H1 (cell line): ENCODE data around the gene SATB2.

Experiments
- EZH2 ChIP-seq: fragments of 200-600 bp; sonication (generic); IDR thresholded peaks from 2 replicates; pipeline ENCODE4 v1.7.1; 2012; ENCODE audit warnings: low read depth, mild to moderate bottlenecking, moderate library complexity, low read length, inconsistent platforms; ENCODE audit not compliant: severe bottlenecking
- PHF8 ChIP-seq: fragments of 200-600 bp; sonication (generic); conservative IDR thresholded peaks from 2 replicates; pipeline ENCODE4 v1.7.1; 2012; ENCODE audit warnings: low read depth, mild to moderate bottlenecking, inconsistent platforms, low read length, moderate library complexity
- POLR2A ChIP-seq, 2 experiments: IDR thresholded peaks; 1 replicate in 1 of 2; 2 replicates in 1 of 2; pipeline ENCODE4 v1.6.1; 2011; ENCODE audit warnings: low read depth in 2 of 2, low read length in 2 of 2, mild to moderate bottlenecking in 2 of 2; ENCODE audit errors: control extremely low read depth in 1 of 2
- POLR2AphosphoS5 ChIP-seq: IDR thresholded peaks from 2 replicates; pipeline ENCODE4 v1.6.1; 2011; ENCODE audit warnings: low read depth, low read length
- TF ChIP-seq, protein P1 (sequence below), 3 experiments: IDR thresholded peaks; 1 replicate in 2 of 3; 2 replicates in 1 of 3; pipeline versions ENCODE4 v1.5.1 to v1.6.1; 2011; ENCODE audit warnings: low read length in 3 of 3, mild to moderate bottlenecking in 3 of 3, inconsistent platforms in 2 of 3, low read depth in 1 of 3, moderate library complexity in 1 of 3; ENCODE audit not compliant: insufficient read depth in 1 of 3; ENCODE audit errors: control extremely low read depth in 1 of 3

DNA sequence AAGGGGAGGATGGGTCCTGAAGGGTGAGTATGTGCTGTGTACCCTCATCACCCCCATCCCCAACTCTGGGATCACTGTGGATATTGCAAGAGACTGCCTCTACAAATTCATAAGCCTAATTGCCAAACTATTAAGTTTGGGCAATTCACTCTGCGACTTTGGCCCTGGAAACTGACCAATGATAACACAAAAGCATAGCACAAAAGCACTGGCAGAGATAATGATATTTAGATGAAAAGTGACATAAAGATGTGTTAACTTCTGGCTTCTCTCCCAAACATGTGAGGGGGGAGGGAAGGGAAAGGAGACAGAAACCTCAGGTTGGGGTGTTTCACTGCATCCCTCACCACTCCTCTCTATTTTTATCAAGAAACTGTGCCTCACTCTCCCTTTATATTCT is 150.3 kb downstream of the SATB2 start:
- no peak for TF ChIP-seq EZH2
- no peak for TF ChIP-seq POLR2A (IDR thresholded peaks at IDR 0.05; ENCODE audit: control extremely low read depth in 1 of 2, low read depth in 2 of 2, low read length in 2 of 2)
- no peak for TF ChIP-seq POLR2AphosphoS5
- TF ChIP-seq, protein P1, sequence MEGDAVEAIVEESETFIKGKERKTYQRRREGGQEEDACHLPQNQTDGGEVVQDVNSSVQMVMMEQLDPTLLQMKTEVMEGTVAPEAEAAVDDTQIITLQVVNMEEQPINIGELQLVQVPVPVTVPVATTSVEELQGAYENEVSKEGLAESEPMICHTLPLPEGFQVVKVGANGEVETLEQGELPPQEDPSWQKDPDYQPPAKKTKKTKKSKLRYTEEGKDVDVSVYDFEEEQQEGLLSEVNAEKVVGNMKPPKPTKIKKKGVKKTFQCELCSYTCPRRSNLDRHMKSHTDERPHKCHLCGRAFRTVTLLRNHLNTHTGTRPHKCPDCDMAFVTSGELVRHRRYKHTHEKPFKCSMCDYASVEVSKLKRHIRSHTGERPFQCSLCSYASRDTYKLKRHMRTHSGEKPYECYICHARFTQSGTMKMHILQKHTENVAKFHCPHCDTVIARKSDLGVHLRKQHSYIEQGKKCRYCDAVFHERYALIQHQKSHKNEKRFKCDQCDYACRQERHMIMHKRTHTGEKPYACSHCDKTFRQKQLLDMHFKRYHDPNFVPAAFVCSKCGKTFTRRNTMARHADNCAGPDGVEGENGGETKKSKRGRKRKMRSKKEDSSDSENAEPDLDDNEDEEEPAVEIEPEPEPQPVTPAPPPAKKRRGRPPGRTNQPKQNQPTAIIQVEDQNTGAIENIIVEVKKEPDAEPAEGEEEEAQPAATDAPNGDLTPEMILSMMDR (IDR thresholded peaks at IDR 0.05; ENCODE audit: control extremely low read depth in 1 of 3, insufficient read depth in 1 of 3, low read depth in 1 of 3, low read length in 3 of 3): no peak
- TF ChIP-seq PHF8: no peak
